OCI-LY7 (cell line): ENCODE results near the gene AUTS2.

Experiments used
- EZH2phosphoT487 ChIP-seq: fragments of 200-600 bp; sonication (generic); IDR thresholded peaks from 2 replicates; pipeline ENCODE4 v1.6.1; 2018; ENCODE audit warnings: low read depth, borderline replicate concordance, mild to moderate bottlenecking, mixed run types, antibody characterized with exemption, low read length, moderate library complexity, mixed read lengths
- TF ChIP-seq, protein P1 (sequence below): fragments of 200-600 bp; sonication (generic); conservative IDR thresholded peaks from 2 replicates; pipeline ENCODE4 v1.5.1; 2014; ENCODE audit warnings: mild to moderate bottlenecking, antibody characterized with exemption, low read length, moderate library complexity, mixed read lengths

DNA sequence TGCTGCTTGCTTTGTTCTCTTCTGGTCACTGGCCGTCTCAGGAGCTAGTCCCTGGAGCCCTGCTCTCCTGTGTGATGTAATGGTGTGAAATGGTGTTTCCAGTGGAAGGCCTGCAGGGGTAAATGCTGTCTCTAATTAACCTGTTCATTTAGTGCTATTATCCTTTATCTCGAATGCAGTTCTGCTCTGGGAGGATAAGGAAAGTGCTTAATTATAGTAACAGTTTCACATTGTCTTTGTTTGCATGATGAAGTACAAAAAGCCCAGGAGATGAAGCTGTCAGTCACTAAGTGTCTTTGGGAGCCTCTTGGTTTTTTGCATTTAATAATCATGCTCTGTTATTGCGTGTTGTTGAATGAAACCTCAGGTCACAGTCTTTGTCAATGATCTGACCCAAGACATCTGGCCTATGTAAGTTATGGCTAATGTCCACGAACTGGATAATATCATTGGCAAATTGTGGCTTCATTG is 778.3 kb downstream of the AUTS2 start:
- TF ChIP-seq, protein P1, sequence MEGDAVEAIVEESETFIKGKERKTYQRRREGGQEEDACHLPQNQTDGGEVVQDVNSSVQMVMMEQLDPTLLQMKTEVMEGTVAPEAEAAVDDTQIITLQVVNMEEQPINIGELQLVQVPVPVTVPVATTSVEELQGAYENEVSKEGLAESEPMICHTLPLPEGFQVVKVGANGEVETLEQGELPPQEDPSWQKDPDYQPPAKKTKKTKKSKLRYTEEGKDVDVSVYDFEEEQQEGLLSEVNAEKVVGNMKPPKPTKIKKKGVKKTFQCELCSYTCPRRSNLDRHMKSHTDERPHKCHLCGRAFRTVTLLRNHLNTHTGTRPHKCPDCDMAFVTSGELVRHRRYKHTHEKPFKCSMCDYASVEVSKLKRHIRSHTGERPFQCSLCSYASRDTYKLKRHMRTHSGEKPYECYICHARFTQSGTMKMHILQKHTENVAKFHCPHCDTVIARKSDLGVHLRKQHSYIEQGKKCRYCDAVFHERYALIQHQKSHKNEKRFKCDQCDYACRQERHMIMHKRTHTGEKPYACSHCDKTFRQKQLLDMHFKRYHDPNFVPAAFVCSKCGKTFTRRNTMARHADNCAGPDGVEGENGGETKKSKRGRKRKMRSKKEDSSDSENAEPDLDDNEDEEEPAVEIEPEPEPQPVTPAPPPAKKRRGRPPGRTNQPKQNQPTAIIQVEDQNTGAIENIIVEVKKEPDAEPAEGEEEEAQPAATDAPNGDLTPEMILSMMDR, result no peak
- TF ChIP-seq EZH2phosphoT487, result no peak
